ENCODE results near the gene RUSF1. TPM values are rescaled to one million over a fixed set of nuclear protein-coding genes. Genes with fewer than 3 reads are reported as not detected.

Gene RUSF1
- total RNA-seq, 1 donor from 2014 or later = 20.6 TPM

DNA sequence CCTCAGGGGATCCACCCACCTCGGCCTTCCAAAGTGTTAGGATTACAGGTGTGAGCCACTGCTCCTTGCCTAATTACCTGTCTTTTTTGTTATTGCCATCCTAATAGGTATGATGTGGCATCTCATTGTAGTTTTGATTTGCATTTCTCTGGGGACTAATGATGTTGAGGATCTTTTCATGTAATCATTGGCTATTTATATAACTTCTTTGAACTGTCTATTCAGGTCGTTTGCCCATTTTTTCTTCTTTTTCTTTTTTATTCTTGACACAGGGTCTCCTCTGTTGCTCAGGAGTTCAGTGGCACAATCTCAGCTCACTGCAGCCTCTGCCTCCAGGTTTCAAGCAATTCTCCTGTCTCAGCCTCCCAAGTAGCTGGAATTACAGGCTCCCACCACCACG lies 37.6 kb downstream of the RUSF1 start:
- peak overlapping the region; percentile 80 for H3K4me3 ChIP-seq
- H3K4me1 ChIP-seq = peaks cover 31% of the 10 kb centered on the region
- DNase-seq = no peak
- H3K27me3 ChIP-seq (ENCODE audit: low read depth) = no peaks in the 10 kb centered on the region
- TF ChIP-seq CTCF (IDR thresholded peaks at IDR 0.05; ENCODE audit: borderline replicate concordance) = no peak
- H3K27ac ChIP-seq (replicated peaks) = peak overlapping the region; percentile 96
- peaks cover 33% of the 10 kb centered on the region for H3K36me3 ChIP-seq
- intact Hi-C loops (cut with micrococcal nuclease) = no loop called here
- H3K9me3 ChIP-seq (replicated peaks) = no peaks in the 10 kb centered on the region

GRCh38 chr16:31467858-31468257 lies 40.3 kb downstream of the RUSF1 start:
- no peaks in the 10 kb centered on the region for H3K27me3 ChIP-seq (ENCODE audit: low read depth)
- H3K27ac ChIP-seq (replicated peaks) = no peak overlapping the region
- DNase-seq = no peak
- peaks cover 23% of the 10 kb centered on the region for H3K4me1 ChIP-seq
- intact Hi-C loops (cut with micrococcal nuclease) = no loop called here
- H3K9me3 ChIP-seq (replicated peaks) = no peaks in the 10 kb centered on the region
- H3K36me3 ChIP-seq = peaks cover 32% of the 10 kb centered on the region
- no peak for TF ChIP-seq CTCF (IDR thresholded peaks at IDR 0.05; ENCODE audit: borderline replicate concordance)
- no peak overlapping the region for H3K4me3 ChIP-seq

GRCh38 chr16:31467151-31467773 lies 40.9 kb downstream of the RUSF1 start:
- intact Hi-C loops (cut with micrococcal nuclease) = no loop called here
- no peak for DNase-seq
- peaks cover 38% of the 10 kb centered on the region for H3K36me3 ChIP-seq

DNA sequence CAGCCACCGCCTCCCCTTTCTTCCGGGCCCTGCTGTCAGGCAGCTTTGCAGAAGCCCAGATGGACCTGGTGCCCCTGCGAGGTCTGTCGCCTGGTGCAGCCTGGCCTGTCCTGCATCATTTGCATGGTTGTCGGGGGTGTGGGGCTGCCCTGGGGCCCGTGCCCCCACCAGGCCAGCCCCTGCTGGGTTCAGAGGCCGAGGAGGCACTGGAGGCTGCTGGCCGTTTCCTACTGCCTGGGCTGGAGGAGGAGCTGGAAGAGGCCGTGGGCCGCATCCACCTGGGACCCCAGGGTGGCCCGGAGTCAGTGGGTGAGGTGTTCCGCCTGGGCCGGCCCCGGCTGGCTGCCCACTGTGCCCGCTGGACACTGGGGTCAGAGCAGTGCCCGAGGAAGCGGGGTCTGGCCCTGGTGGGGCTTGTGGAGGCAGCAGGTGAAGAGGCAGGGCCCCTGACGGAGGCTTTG lies 41.8 kb downstream of the RUSF1 start:
- DNase-seq = no peak
- no peaks in the 10 kb centered on the region for H3K9me3 ChIP-seq (replicated peaks)
- intact Hi-C loops (cut with micrococcal nuclease) = no loop called here

More at GRCh38 chr16:31467151-31467773, 40.9 kb downstream of the RUSF1 start:
- Histone ChIP-seq H3K27me3 (ENCODE audit: low read depth) (no peaks in the 10 kb centered on the region), H3K4me1 (peaks cover 17% of the 10 kb centered on the region), H3K9me3 (replicated peaks) (no peaks in the 10 kb centered on the region), H3K27ac (replicated peaks) (no peak overlapping the region), H3K4me3 (no peak overlapping the region)
- TF ChIP-seq CTCF (IDR thresholded peaks at IDR 0.05; ENCODE audit: borderline replicate concordance) = no peak

GRCh38 chr16:31465788-31466370 lies 42.3 kb downstream of the RUSF1 start:
- no peak for DNase-seq
- intact Hi-C loops (cut with micrococcal nuclease) = no loop called here
- Histone ChIP-seq H3K4me1 (peaks cover 5% of the 10 kb centered on the region), H3K9me3 (replicated peaks) (no peaks in the 10 kb centered on the region), H3K27ac (replicated peaks) (no peak overlapping the region), H3K36me3 (peaks cover 44% of the 10 kb centered on the region), H3K27me3 (ENCODE audit: low read depth) (no peaks in the 10 kb centered on the region), H3K4me3 (no peak overlapping the region)
- TF ChIP-seq CTCF (IDR thresholded peaks at IDR 0.05; ENCODE audit: borderline replicate concordance) = no peak

More for the DNA sequence above, 41.8 kb downstream of the RUSF1 start:
- no peak for TF ChIP-seq CTCF (IDR thresholded peaks at IDR 0.05; ENCODE audit: borderline replicate concordance)
- Histone ChIP-seq H3K36me3 (peaks cover 44% of the 10 kb centered on the region), H3K27ac (replicated peaks) (no peak overlapping the region), H3K4me3 (no peak overlapping the region), H3K4me1 (peaks cover 8% of the 10 kb centered on the region), H3K27me3 (ENCODE audit: low read depth) (no peaks in the 10 kb centered on the region)

Measured in left ventricle myocardium inferior (tissue), 1 donor.